Activated CD4-positive, alpha-beta memory T cell treated with anti-CD3 and anti-CD28 coated beads for 36 hours (primary cell): Measurements from ENCODE around the gene CNOT6. TPM values are rescaled to one million over a fixed set of nuclear protein-coding genes. Genes with fewer than 3 reads are reported as not detected.
A peak's percentile ranks its signal among the peaks of the same experiment; 100 is the strongest.
"Not testable (repeated sequence)": the region's sequence is repeated elsewhere in the genome, so short reads cannot be mapped to it uniquely, and the experiment has no call there.

Experiments
- CTCF ChIA-PET: fragments of 350-600 bp; sonication (Branson Sonifier 250); formaldehyde crosslinking; loops from one replicate; lab custom pipeline; 2021; ENCODE audit warnings: antibody characterized with exemption, inconsistent platforms; lab: Charles Lee
- POLR2A ChIA-PET: fragments of 350-600 bp; sonication (Branson Sonifier 250); formaldehyde crosslinking; loops from one replicate; lab custom pipeline; 2021; ENCODE audit warnings: antibody characterized with exemption; lab: Charles Lee
- DNase-seq: peaks from one replicate; pipeline ENCODE4 v3.0.0-alpha.2; 2020
- H3K27ac Mint-ChIP-seq: one replicate; pipeline ENCODE4 v1.8.0; 2021; ENCODE audit warnings: mixed read lengths
- H3K27me3 Mint-ChIP-seq: one replicate; pipeline ENCODE4 v1.8.0; 2021; ENCODE audit warnings: mixed read lengths
- H3K36me3 Mint-ChIP-seq: one replicate; pipeline ENCODE4 v1.8.0; 2021; ENCODE audit warnings: mixed read lengths
- H3K4me1 Mint-ChIP-seq: one replicate; pipeline ENCODE4 v1.8.0; 2021; ENCODE audit warnings: low read depth, mixed read lengths
- H3K4me3 Mint-ChIP-seq: one replicate; pipeline ENCODE4 v1.8.0; 2021; ENCODE audit warnings: mild to moderate bottlenecking, mixed read lengths
- H3K9me3 Mint-ChIP-seq: one replicate; pipeline ENCODE4 v1.8.0; 2021; ENCODE audit warnings: mixed read lengths
- intact Hi-C: fragments of 100-400 bp; cut with micrococcal nuclease; formaldehyde crosslinking; loops from one replicate; pipeline ENCODE4 v1.15.1; 2023
- total RNA-seq, 2 experiments: library from RNA; stranded (reverse); gene quantifications; one replicate each; pipeline ENCODE4 v1.2.3, GENCODE V29; 2021

CNOT6 gene
- total RNA-seq, 2 experiments from 2014 or later, result 32.0 to 35.2 TPM

DNA sequence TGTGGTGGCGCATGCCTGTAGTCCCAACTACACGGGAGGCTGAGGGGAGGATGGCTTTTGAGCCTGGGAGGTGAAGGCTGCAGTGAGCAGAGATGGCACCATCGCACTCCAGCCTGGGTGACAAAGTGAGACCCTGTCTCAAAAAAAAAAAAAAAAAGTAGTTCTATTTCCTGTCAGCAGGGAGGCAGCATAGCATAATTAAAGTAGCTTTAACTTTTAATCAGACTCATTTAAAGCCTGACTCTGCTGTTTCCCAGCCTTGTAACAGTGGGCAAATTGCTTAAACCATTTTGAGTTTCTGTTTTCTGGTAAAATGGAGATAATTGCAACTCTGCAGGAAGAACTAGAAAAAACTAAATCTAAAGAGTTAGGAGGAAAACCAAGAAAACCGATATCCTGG, 31.2 kb downstream of the CNOT6 start:
- ChIA-PET CTCF (interaction anchor here (1.4 kb wide), 1 partner anchor 81 kb away, joined by 11 read pairs; no protein-coding TSS in a partner anchor), POLR2A (no interaction called here)
- intact Hi-C loops, result loop anchor here (1.0 kb wide), 1 partner anchor 81 kb away; no protein-coding TSS in a partner anchor
- DNase-seq, result no peak
- Mint-ChIP-seq H3K27me3 (no peaks in the 10 kb centered on the region), H3K9me3 (no peaks in the 10 kb centered on the region), H3K4me3 (no peak overlapping the region), H3K4me1 (peaks cover 52% of the 10 kb centered on the region), H3K27ac (no peak overlapping the region), H3K36me3 (peaks cover 7% of the 10 kb centered on the region)

DNA sequence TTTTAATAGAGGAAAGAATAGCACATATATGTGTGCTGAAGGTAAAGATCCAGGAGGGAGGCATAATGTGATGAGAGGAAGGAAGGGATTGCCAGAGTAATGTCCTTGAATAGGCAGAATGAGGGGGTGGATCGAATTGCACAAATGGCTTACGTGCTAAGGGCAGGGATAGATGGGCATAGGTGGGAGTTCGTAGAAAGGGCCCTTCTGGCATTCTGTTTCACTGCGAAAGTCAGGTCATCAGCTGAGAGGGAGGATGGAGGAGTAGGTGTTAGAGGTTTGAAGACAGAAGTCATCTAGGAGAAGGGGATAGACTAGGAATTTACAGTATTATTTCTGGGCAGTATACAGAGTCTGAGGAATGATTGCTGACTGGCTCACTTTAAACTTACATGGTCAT, 32.1 kb downstream of the CNOT6 start:
- Mint-ChIP-seq H3K4me1 (peaks cover 48% of the 10 kb centered on the region), H3K27ac (no peak overlapping the region), H3K9me3 (no peaks in the 10 kb centered on the region), H3K36me3 (peaks cover 7% of the 10 kb centered on the region), H3K27me3 (no peaks in the 10 kb centered on the region), H3K4me3 (no peak overlapping the region)
- DNase-seq, result no peak
- ChIA-PET CTCF (interaction anchor here (0.6 kb wide), 1 partner anchor 29 kb away, joined by 3 read pairs; no protein-coding TSS in a partner anchor), POLR2A (no interaction called here)
- intact Hi-C loops, result no loop called here

DNA sequence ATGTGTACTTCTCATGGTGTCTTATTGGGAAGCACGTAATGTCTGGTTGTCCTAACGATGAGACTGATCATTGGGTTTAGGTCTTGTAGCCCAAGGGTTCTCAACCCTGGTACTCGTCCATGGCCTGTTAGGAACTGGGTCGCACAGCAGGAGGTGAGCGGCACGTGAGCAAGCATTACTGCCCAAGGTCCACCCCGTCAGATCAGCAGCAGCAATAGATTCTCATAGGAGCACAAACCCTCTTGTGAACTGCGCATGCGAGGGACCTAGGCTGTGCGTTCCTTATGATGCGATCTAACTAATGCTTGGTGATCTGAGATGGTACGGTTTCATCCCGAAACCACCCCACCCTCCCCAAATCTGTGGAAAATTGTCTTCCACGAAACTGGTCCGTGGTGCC, 33.5 kb downstream of the CNOT6 start:
- Mint-ChIP-seq H3K4me3 (no peak overlapping the region), H3K36me3 (peaks cover 12% of the 10 kb centered on the region), H3K9me3 (no peaks in the 10 kb centered on the region), H3K4me1 (peaks cover 40% of the 10 kb centered on the region), H3K27me3 (no peaks in the 10 kb centered on the region), H3K27ac (no peak overlapping the region)
- no peak for DNase-seq
- POLR2A ChIA-PET, result no interaction called here
- intact Hi-C loops, result no loop called here
- CTCF ChIA-PET, result no interaction called here

DNA sequence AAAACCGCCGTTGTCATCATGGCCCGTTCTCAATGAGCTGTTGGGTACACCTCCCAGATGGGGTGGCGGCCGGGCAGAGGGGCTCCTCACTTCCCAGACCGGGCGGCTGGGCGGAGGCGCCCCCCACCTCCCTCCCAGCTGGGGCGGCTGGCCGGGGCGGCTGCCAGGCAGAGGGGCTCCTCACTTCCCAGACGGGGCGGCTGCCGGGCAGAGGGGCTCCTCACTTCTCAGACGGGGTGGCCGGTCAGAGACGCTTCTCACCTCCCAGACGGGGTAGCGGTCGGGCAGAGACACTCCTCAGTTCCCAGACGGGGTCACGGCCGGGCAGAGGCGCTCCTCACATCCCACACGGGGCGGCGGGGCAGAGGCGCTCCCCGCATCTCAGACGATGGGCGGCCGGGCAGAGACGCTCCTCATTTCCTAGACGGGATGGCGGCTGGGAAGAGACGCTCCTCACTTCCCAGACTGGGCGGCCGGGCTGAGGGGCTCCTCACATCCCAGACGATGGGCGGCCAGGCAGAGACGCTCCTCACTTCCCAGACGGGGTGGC, 36.9 kb downstream of the CNOT6 start:
- POLR2A ChIA-PET, intact Hi-C loops, H3K4me3 Mint-ChIP-seq, DNase-seq, H3K27ac Mint-ChIP-seq, H3K27me3 Mint-ChIP-seq, CTCF ChIA-PET, H3K9me3 Mint-ChIP-seq: not testable (repeated sequence)
- peaks cover 14% of the 10 kb centered on the region for H3K4me1 Mint-ChIP-seq
- H3K36me3 Mint-ChIP-seq, result peaks cover 21% of the 10 kb centered on the region

DNA sequence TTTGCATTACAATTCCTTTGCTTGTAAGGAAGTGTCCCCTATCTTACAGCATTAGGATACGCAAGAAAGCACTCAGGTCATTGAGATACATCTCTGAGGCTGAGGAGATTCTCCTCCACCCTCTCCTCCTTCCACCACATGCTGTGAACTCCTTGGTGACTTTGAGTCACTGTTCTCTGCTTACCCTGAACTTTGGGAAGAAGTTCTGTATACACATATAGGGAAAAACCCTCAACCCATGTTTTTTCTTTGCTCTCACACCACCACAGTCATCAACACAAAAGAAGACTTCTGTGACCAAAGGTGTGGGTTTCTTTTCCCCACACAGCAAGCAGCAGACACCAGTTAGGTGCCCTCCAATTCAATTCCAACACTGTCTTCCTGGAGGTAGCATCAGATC, 38.1 kb downstream of the CNOT6 start:
- ChIA-PET POLR2A (no interaction called here), CTCF (no interaction called here)
- Mint-ChIP-seq H3K27ac (peak overlapping the region; percentile 9), H3K27me3 (no peaks in the 10 kb centered on the region), H3K4me3 (no peak overlapping the region), H3K36me3 (peaks cover 27% of the 10 kb centered on the region), H3K4me1 (peaks cover 12% of the 10 kb centered on the region), H3K9me3 (no peaks in the 10 kb centered on the region)
- intact Hi-C loops, result no loop called here
- no peak for DNase-seq

DNA sequence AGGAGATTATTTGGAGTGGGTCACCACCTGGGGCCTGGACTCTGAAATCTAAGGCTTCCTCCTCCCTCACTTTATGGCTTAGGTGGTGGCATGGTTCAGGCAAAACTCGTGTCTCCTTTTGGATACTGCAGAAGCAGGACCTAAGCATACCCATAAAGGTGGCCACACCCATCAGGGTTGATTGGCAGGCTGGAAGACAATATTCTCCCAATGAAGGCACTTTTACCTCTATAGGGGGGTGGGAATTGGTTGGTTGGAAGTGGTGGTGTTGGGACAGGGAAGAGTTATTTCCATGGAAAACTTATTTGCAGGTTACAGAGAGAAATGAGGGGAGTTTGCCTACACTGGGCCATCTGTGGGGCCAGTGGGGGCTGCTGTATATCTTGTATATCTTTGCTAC, 39.7 kb downstream of the CNOT6 start:
- POLR2A ChIA-PET, result no interaction called here
- H3K36me3 Mint-ChIP-seq, result peaks cover 29% of the 10 kb centered on the region
- H3K4me3 Mint-ChIP-seq, result no peak overlapping the region
- CTCF ChIA-PET, result no interaction called here
- no peak for DNase-seq
- peaks cover 14% of the 10 kb centered on the region for H3K4me1 Mint-ChIP-seq
- H3K27ac Mint-ChIP-seq, result no peak overlapping the region
- H3K9me3 Mint-ChIP-seq, result no peaks in the 10 kb centered on the region
- H3K27me3 Mint-ChIP-seq, result no peaks in the 10 kb centered on the region
- intact Hi-C loops, result no loop called here

DNA sequence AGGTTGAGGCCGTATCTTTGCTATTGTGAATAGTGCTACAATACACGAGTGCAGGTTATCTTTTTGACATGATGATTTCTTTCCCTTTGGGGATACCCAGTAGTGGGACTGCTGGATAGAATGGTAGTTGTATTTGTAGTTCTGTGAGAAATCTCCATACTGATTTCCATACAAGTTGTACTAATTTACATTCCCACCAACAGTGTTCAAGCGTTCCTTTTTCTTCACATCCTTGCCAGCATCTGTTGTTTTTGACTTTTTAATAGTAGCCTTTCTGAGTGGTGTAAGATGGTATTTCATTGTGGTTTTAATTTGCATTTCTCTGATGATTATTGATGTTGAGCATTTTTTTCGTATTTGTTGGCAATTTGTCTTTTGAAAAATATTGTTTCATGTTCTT, 41.4 kb downstream of the CNOT6 start:
- Mint-ChIP-seq H3K27ac (no peak overlapping the region), H3K4me1 (peaks cover 23% of the 10 kb centered on the region), H3K36me3 (peaks cover 27% of the 10 kb centered on the region), H3K4me3 (no peak overlapping the region), H3K9me3 (no peaks in the 10 kb centered on the region), H3K27me3 (no peaks in the 10 kb centered on the region)
- POLR2A ChIA-PET, result no interaction called here
- CTCF ChIA-PET, result no interaction called here
- intact Hi-C loops, result no loop called here
- no peak for DNase-seq

DNA sequence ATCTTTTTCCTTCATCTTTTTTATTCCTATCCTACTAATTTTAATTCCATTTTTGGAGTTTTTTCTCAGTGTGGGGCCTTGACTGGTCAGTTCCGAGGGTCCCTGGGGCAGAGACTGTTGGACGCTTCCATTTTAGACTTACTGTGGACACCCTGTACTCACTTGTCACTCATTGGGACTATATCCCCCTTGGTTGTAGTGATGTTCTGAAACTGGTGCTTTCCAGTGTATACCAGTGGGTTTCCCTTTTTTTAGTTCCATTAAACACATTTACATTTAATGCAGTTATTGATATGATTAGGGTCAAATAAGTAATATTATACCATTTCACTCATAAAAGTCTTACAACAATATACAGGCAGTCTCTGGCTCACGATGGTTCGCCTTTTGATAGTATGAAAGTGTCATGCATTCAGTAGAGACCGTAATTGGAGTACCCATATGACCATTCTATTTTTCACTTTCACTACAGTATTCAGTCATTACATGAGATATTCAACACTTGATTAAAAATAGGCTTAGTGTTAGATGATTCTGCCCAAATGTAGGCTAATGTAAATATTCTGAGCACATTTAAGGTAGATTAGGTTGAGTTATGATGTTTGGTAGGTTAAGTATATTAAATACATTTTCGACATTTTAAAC, 46.0 kb downstream of the CNOT6 start:
- ChIA-PET POLR2A (no interaction called here), CTCF (no interaction called here)
- H3K4me3 Mint-ChIP-seq, result no peak overlapping the region
- DNase-seq, result no peak
- intact Hi-C loops, result loop anchor here (1.0 kb wide), 1 partner anchor 22 kb away; no protein-coding TSS in a partner anchor
- no peaks in the 10 kb centered on the region for H3K27me3 Mint-ChIP-seq
- peaks cover 15% of the 10 kb centered on the region for H3K4me1 Mint-ChIP-seq
- H3K9me3 Mint-ChIP-seq, result no peaks in the 10 kb centered on the region
- no peak overlapping the region for H3K27ac Mint-ChIP-seq
- peaks cover 30% of the 10 kb centered on the region for H3K36me3 Mint-ChIP-seq

DNA sequence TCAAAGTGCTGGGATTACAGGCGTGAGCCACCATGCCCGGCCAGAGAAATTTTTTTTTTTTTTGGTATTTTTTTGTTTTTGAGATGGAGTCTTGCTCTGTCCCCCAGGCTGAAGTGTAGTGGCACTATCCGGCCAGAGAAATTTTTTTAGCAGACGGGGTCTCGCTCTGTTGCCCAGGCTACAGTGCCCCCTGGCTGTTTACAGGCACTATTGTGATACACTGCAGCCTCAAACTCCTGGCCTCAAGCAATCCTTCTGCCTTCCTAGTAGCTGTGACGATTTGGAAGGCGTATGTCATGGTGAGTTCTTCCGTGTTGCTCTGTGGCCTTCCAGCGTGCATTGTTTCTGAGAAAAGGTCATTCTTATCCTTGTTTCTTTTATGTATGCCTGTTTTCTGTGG, 47.5 kb downstream of the CNOT6 start:
- Mint-ChIP-seq H3K36me3 (peaks cover 29% of the 10 kb centered on the region), H3K4me1 (peaks cover 13% of the 10 kb centered on the region), H3K4me3 (no peak overlapping the region), H3K27me3 (no peaks in the 10 kb centered on the region), H3K27ac (no peak overlapping the region), H3K9me3 (no peaks in the 10 kb centered on the region)
- CTCF ChIA-PET, result no interaction called here
- DNase-seq, result no peak
- intact Hi-C loops, result no loop called here
- POLR2A ChIA-PET, result no interaction called here

DNA sequence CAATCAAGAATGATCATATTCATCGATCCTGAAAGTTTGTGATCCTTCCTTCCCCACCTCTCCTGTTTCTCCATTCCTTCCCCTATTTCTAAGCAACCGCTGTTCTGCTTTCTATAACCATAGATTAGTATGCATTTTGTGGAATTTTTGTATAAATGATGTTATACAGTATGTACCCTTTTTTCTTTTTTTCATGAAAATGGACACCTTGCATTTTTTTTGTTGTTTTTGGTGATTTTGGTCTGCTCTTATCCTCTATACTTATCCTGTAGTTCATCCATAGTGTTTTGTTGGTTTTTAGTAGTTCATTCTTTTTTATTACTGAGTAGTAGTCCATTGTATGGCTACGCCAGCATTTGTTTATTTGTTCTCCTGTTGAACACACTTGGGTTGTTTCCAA, 51.1 kb downstream of the CNOT6 start:
- peaks cover 25% of the 10 kb centered on the region for H3K36me3 Mint-ChIP-seq
- no peak for DNase-seq
- H3K4me3 Mint-ChIP-seq, result no peak overlapping the region
- ChIA-PET POLR2A (no interaction called here), CTCF (no interaction called here)
- no peaks in the 10 kb centered on the region for H3K9me3 Mint-ChIP-seq
- peaks cover 13% of the 10 kb centered on the region for H3K4me1 Mint-ChIP-seq
- intact Hi-C loops, result no loop called here
- no peaks in the 10 kb centered on the region for H3K27me3 Mint-ChIP-seq
- H3K27ac Mint-ChIP-seq, result no peak overlapping the region

DNA sequence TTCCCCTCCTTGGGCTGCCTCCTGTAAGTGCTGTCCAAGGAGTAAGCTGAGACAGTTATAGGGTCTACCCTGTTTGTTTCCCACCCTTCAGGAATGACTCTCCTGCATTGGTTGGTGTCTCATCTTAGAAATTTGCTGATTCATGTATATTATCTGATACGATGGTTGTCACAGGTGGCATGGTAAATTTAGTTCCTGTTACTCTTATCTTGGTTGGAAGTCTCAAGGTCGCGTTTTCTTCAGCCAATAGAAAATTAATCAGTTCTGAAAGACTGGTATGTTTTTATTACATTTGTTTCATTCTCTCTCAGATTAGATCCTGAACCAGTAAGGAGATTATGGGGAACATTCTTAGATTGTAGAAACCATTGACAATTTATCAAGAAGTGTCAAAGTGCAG, 54.4 kb downstream of the CNOT6 start:
- Mint-ChIP-seq H3K9me3 (no peaks in the 10 kb centered on the region), H3K4me1 (peaks cover 9% of the 10 kb centered on the region), H3K36me3 (peaks cover 34% of the 10 kb centered on the region), H3K27ac (no peak overlapping the region), H3K4me3 (no peak overlapping the region), H3K27me3 (no peaks in the 10 kb centered on the region)
- POLR2A ChIA-PET, result no interaction called here
- no peak for DNase-seq
- CTCF ChIA-PET, result no interaction called here
- intact Hi-C loops, result no loop called here

DNA sequence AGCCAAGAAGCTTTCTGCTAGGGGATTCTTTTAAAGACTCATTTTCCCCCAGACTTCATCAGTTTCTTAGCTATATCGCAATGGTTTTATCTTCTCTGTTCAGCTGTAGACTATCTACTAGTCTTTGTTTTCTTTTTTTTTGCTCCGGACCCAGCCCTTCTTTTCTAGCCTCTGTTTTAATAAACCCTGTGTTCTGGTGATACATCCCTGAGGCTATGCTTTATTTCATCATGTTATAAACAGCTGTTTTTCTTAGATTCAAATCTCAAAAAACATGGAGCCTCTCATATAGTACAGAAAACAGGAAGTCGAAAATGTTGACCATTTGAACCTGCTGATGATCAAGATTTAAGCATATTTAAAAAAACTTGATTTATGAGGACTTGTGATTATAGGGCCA, 59.4 kb downstream of the CNOT6 start:
- Mint-ChIP-seq H3K9me3 (no peaks in the 10 kb centered on the region), H3K4me3 (no peak overlapping the region), H3K27me3 (no peaks in the 10 kb centered on the region), H3K27ac (no peak overlapping the region), H3K36me3 (peaks cover 41% of the 10 kb centered on the region), H3K4me1 (peaks cover 19% of the 10 kb centered on the region)
- POLR2A ChIA-PET, result interaction anchor here (0.9 kb wide), 1 partner anchor 21 kb away, joined by 4 read pairs; no protein-coding TSS in a partner anchor
- DNase-seq, result no peak
- CTCF ChIA-PET, result interaction anchor here (1.4 kb wide), 1 partner anchor 53 kb away, joined by 3 read pairs; no protein-coding TSS in a partner anchor
- intact Hi-C loops, result no loop called here
